Thoracic aorta (tissue), 2 donors: ENCODE data around the gene CAMK2D. TPM values are rescaled to one million over a fixed set of nuclear protein-coding genes. Genes with fewer than 3 reads are reported as not detected.

Source experiments
- ATAC-seq: fragments of 150-250 bp; one replicate; pipeline ENCODE4 v1.8.0; 2017; ENCODE audit warnings: low read depth; ENCODE audit not compliant: insufficient number of reproducible peaks, low FRiP score
- DNase-seq: peaks from one replicate; pipeline ENCODE4 v3.0.0-alpha.2; 2020; ENCODE audit warnings: low spot score
- H3K27ac ChIP-seq, 2 donors: fragments of 200-600 bp; sonication (generic); 1 replicate in 1 of 2; 2 replicates in 1 of 2; pipeline ENCODE4 v1.5.1; 2016; ENCODE audit warnings: mild to moderate bottlenecking in 2 of 2, moderate library complexity in 2 of 2
- H3K27me3 ChIP-seq: fragments of 200-600 bp; sonication (generic); replicated peaks from 2 replicates; pipeline ENCODE4 v1.6.0; 2016; ENCODE audit warnings: mild to moderate bottlenecking; ENCODE audit not compliant: insufficient read depth
- H3K36me3 ChIP-seq: fragments of 200-600 bp; sonication (generic); one replicate; pipeline ENCODE4 v1.5.1; 2016
- H3K4me1 ChIP-seq, 2 donors: fragments of 200-600 bp; sonication (generic); 1 replicate in 1 of 2; 2 replicates in 1 of 2; pipeline versions ENCODE4 v1.5.1 to v1.6.0; 2016; ENCODE audit warnings: low read depth in 2 of 2, mild to moderate bottlenecking in 1 of 2; ENCODE audit not compliant: control insufficient read depth in 1 of 2
- H3K4me3 ChIP-seq: fragments of 200-600 bp; sonication (generic); 2 replicates; pipeline ENCODE4 v1.5.1; 2016; ENCODE audit warnings: mild to moderate bottlenecking
- H3K9me3 ChIP-seq: fragments of 200-600 bp; sonication (generic); 2 replicates; pipeline ENCODE4 v1.5.1; 2016
- CTCF ChIP-seq: fragments of 200-600 bp; sonication (generic); IDR thresholded peaks from one replicate; pipeline ENCODE4 v1.5.1; 2019; ENCODE audit warnings: antibody characterized with exemption
- total RNA-seq, 2 donors: library from RNA; depleted of rRNA; stranded (reverse); fragments of >200 nt; gene quantifications; one replicate each; pipeline versions ENCODE4 v1.1.0 to v1.2.3, GENCODE V29; 2016

CAMK2D gene
- total RNA-seq, 2 donors from 2014 or later, result 50.6 to 70.1 TPM

GRCh38 chr4:113634081-113634969 is 127.2 kb downstream of the CAMK2D start:
- no peak overlapping the region for H3K27ac ChIP-seq
- H3K4me1 ChIP-seq, result peaks cover 37 to 52% of the 10 kb centered on the region in 2 donors

DNA sequence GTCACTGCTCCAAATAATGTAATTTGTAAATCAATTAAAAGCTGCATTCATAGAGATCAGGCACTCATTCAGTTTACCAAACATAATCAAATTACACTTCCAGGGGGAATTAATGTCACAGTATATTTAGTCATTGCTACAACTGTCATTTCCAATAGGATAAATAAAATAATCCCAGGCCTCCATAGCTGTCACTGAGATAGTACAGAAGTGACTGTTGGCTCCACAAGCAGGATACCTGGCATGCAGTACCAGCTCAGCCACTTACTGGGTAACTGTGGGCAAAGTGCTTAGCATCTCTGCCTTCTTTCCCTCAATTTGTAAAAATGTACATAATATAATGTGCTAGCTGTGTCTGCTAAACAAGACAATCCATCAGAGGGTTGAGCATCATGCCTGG is 128.1 kb downstream of the CAMK2D start:
- ATAC-seq (no peak), DNase-seq (no peak)
- TF ChIP-seq CTCF, result no peak
- no peak overlapping the region for H3K4me3 ChIP-seq
- H3K9me3 ChIP-seq, result no peaks in the 10 kb centered on the region
- no peaks in the 10 kb centered on the region for H3K36me3 ChIP-seq
- no peak overlapping the region for H3K27ac ChIP-seq
- H3K4me1 ChIP-seq, result peaks cover 32 to 48% of the 10 kb centered on the region in 2 donors
- no peaks in the 10 kb centered on the region for H3K27me3 ChIP-seq

More at GRCh38 chr4:113634081-113634969, 127.2 kb downstream of the CAMK2D start:
- ATAC-seq, result no peak
- no peak for DNase-seq
- no peaks in the 10 kb centered on the region for H3K36me3 ChIP-seq
- H3K9me3 ChIP-seq, result no peaks in the 10 kb centered on the region
- no peak for TF ChIP-seq CTCF
- no peak overlapping the region for H3K4me3 ChIP-seq
- H3K27me3 ChIP-seq, result no peaks in the 10 kb centered on the region

DNA sequence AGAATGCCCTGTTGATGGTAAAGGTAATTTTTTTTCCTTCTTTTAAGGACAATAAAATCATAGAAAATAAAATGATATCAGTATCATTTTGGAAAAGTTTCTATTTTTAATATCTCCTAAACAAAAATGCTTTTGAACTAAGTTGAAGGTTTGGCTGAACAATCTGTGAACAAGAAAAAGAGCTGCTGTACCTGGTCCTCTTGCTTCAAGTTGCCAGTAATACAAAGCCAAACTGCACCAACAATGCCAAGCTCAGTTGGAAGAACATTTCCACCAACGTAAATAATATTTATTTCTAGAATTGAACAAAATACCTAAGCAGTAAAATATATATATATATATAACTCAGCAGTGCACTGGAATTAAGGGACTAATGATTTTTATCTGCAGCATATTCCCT is 132.8 kb downstream of the CAMK2D start:
- no peak for ATAC-seq
- Histone ChIP-seq H3K27me3 (no peaks in the 10 kb centered on the region), H3K9me3 (no peaks in the 10 kb centered on the region), H3K4me1 (peaks cover 0 to 4% of the 10 kb centered on the region in 2 donors), H3K27ac (no peak overlapping the region), H3K36me3 (no peaks in the 10 kb centered on the region), H3K4me3 (no peak overlapping the region)
- no peak for TF ChIP-seq CTCF
- no peak for DNase-seq

DNA sequence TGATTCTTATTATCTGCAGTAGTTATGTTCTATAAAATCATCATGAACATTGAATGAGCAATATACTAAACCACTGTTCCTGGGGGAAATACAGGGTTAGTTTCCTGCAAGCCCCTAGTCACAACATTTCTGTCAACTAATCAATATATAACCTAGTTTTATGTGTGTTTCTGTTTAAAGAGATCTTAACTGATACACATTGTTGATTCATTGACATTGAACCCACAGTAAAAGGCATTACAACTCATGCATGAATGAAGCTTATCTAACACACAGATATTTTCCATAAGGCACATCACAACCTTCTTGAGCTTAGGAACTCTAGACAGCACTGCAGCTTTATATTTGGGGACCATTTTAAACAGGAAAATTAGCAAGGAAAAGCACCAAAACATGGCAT is 134.2 kb downstream of the CAMK2D start:
- no peak for TF ChIP-seq CTCF
- no peak overlapping the region for H3K27ac ChIP-seq
- no peaks in the 10 kb centered on the region for H3K36me3 ChIP-seq
- no peak overlapping the region for H3K4me3 ChIP-seq
- H3K27me3 ChIP-seq, result no peaks in the 10 kb centered on the region
- no peaks in the 10 kb centered on the region for H3K4me1 ChIP-seq
- H3K9me3 ChIP-seq, result no peaks in the 10 kb centered on the region
- no peak for DNase-seq
- no peak for ATAC-seq

GRCh38 chr4:113625902-113626301 is 135.6 kb downstream of the CAMK2D start:
- H3K36me3 ChIP-seq, result no peaks in the 10 kb centered on the region
- ATAC-seq, result no peak
- no peak overlapping the region for H3K27ac ChIP-seq
- H3K27me3 ChIP-seq, result no peaks in the 10 kb centered on the region
- no peak overlapping the region for H3K4me3 ChIP-seq
- H3K4me1 ChIP-seq, result no peaks in the 10 kb centered on the region
- DNase-seq, result no peak
- H3K9me3 ChIP-seq, result no peaks in the 10 kb centered on the region
- no peak for TF ChIP-seq CTCF
